ENCODE measurements around the gene TMEM52. TPM values are rescaled to one million over a fixed set of nuclear protein-coding genes. Genes with fewer than 3 reads are reported as not detected.

TMEM52 gene
- total and polyA plus RNA-seq, 2 of the 13 experiments (the other 11 are each of a cell fraction or from before 2014, with no cell fraction given): 13.2 to 18.7 TPM

DNA sequence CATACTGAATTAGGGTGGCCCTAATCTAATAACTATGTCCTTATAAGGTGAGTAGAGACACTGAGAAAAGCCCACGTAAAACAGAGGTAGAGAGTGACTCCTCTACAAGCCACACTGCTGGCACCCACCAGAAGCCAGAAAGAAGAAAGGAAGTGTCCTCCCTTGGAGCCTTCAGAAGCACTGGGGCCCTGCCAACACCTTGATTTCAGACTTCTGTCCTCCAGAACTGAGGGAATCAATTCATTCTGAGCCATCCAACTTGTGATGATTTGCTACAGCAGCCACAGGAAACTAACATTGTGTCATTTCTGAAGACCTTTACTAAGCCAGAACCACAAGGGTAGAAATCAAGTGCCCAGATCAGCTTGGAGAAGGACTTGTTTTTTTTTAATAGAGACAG is 43.1 kb downstream of the TMEM52 start:
- DNase-seq (ENCODE audit: low spot score) (no peak), FAIRE-seq (no peak), ATAC-seq (no peak)
- no TSS peak for BruUV-seq (replicated peaks)
- Histone ChIP-seq H2AFZ (ENCODE audit: low read length) (no peak overlapping the region), H3K79me2 (ENCODE audit: insufficient read depth, low read length) (peaks cover 91% of the 10 kb centered on the region), H4K20me1 (ENCODE audit: insufficient read depth, low read length) (peaks cover 88% of the 10 kb centered on the region), H3K27ac (ENCODE audit: extremely low read length, insufficient read depth, low read length) (no peak overlapping the region), H3K36me3 (replicated peaks in 1 of 2; ENCODE audit: control insufficient read depth in 1 of 2, insufficient read depth in 2 of 2, low read length in 2 of 2) (peaks cover 23 to 46% of the 10 kb centered on the region in 2 experiments), H3K9me3 (ENCODE audit: low read length) (no peaks in the 10 kb centered on the region), H3K4me2 (ENCODE audit: low read depth, low read length) (no peak overlapping the region), H3K27me3 (ENCODE audit: control insufficient read depth in 1 of 2, insufficient read depth in 2 of 2, low read length in 2 of 2) (no peaks in the 10 kb centered on the region), H3K4me1 (ENCODE audit: insufficient read depth, low read length) (peaks cover 41% of the 10 kb centered on the region), H3K4me3 (replicated peaks in 1 of 3; ENCODE audit: insufficient read depth in 1 of 3, low read depth in 2 of 3, low read length in 3 of 3) (no peak overlapping the region), H3K9ac (ENCODE audit: insufficient read depth, low read depth, low read length) (no peak overlapping the region)
- CTCF ChIA-PET (ENCODE audit: low intra/inter-chr PET ratio, low total read pairs): no interaction called here
- intact Hi-C loops (cut with micrococcal nuclease; ENCODE audit: unreplicated experiment) (no loop called here), in situ Hi-C loops (cut with HindIII; ENCODE audit: extremely low pct_ligation_motif_present, low pct_unique_long_range_greater_than_20kb) (no loop called here)
- POLR2A ChIA-PET: interaction anchor here (0.6 kb wide), 2 partner anchors 21 to 181 kb away, joined by 3 to 4 read pairs; no protein-coding TSS in a partner anchor
- 100% methylated on average over 1 of the region's 1 CpG for WGBS (ENCODE audit: low lambda C conversion rate)
- TF ChIP-seq ZNF616 (CRISPR knock-in tag; IDR thresholded peaks at IDR 0.05; ENCODE audit: low read depth) (no peak), XRCC5 (optimal IDR thresholded peaks at IDR 0.05; ENCODE audit: low read length) (no peak), ZNF510 (CRISPR knock-in tag; IDR thresholded peaks at IDR 0.05; ENCODE audit: low read depth) (no peak), ZNF235 (CRISPR knock-in tag; IDR thresholded peaks at IDR 0.05; ENCODE audit: borderline replicate concordance) (no peak), CREB1 (IDR thresholded peaks at IDR 0.05) (no peak), CREB1 (CRISPR knock-in tag; IDR thresholded peaks at IDR 0.05) (no peak)

DNA sequence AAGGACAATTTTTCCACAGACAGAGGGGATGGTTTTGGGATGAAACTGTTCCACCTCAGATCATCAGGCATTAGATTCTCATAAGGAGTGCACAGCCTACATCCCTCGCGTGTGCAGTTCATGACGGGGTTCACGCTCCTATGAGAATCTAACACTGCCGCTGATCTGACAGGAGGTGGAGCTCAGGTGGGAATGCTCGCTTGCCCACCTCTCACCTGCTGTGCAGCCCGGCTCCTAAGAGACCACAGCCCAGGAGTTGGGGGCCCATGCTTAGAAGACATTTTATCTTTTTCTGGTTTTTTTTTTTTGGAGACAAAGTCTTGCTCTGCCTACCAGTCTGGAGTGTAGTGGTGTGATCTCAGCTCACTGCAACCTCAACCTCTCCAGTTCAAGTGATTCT is 44.2 kb downstream of the TMEM52 start:
- Histone ChIP-seq H3K36me3 (replicated peaks in 1 of 2; ENCODE audit: control insufficient read depth in 1 of 2, insufficient read depth in 2 of 2, low read length in 2 of 2) (peaks cover 23 to 43% of the 10 kb centered on the region in 2 experiments), H3K27ac (ENCODE audit: extremely low read length, insufficient read depth, low read length) (no peak overlapping the region), H3K4me1 (ENCODE audit: insufficient read depth, low read length) (peaks cover 38% of the 10 kb centered on the region), H3K79me2 (ENCODE audit: insufficient read depth, low read length) (peaks cover 93% of the 10 kb centered on the region), H4K20me1 (ENCODE audit: insufficient read depth, low read length) (peaks cover 91% of the 10 kb centered on the region), H3K9me3 (ENCODE audit: low read length) (no peaks in the 10 kb centered on the region), H3K4me2 (ENCODE audit: low read depth, low read length) (no peak overlapping the region), H3K4me3 (replicated peaks in 1 of 3; ENCODE audit: insufficient read depth in 1 of 3, low read depth in 2 of 3, low read length in 3 of 3) (no peak overlapping the region), H2AFZ (ENCODE audit: low read length) (no peak overlapping the region), H3K27me3 (ENCODE audit: control insufficient read depth in 1 of 2, insufficient read depth in 2 of 2, low read length in 2 of 2) (no peaks in the 10 kb centered on the region), H3K9ac (ENCODE audit: insufficient read depth, low read depth, low read length) (no peak overlapping the region)
- intact Hi-C loops (cut with micrococcal nuclease; ENCODE audit: unreplicated experiment): no loop called here
- FAIRE-seq: no peak
- TF ChIP-seq, protein P1, sequence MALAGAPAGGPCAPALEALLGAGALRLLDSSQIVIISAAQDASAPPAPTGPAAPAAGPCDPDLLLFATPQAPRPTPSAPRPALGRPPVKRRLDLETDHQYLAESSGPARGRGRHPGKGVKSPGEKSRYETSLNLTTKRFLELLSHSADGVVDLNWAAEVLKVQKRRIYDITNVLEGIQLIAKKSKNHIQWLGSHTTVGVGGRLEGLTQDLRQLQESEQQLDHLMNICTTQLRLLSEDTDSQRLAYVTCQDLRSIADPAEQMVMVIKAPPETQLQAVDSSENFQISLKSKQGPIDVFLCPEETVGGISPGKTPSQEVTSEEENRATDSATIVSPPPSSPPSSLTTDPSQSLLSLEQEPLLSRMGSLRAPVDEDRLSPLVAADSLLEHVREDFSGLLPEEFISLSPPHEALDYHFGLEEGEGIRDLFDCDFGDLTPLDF (CRISPR knock-in tag; IDR thresholded peaks at IDR 0.05): no peak
- TF ChIP-seq SOX5 (CRISPR knock-in tag; IDR thresholded peaks at IDR 0.05; ENCODE audit: borderline replicate concordance): no peak
- no peak for DNase-seq (ENCODE audit: low spot score)
- BruUV-seq (replicated peaks): no TSS peak
- WGBS (ENCODE audit: low lambda C conversion rate): 100% methylated on average over 7 of the region's 7 CpGs
- in situ Hi-C loops (cut with HindIII; ENCODE audit: extremely low pct_ligation_motif_present, low pct_unique_long_range_greater_than_20kb): no loop called here
- ChIA-PET CTCF (ENCODE audit: low intra/inter-chr PET ratio, low total read pairs) (no interaction called here), POLR2A (interaction anchor here (0.6 to 0.9 kb wide), 2 partner anchors 11 to 34 kb away, joined by 4 to 5 read pairs; no protein-coding TSS in a partner anchor)
- no peak for ATAC-seq
